Measurements from ENCODE around the gene DLG1.

Gene DLG1

GRCh38 chr3:197253238-197253947 is 45.0 kb downstream of the DLG1 start:
- no peak for DNase-seq (ENCODE audit: low read depth in 1 of 2, low spot score in 1 of 2)
- no peak for TF ChIP-seq JUND (IDR thresholded peaks at IDR 0.05; ENCODE audit: low read depth)
- in situ Hi-C loops (cut with HindIII; ENCODE audit: low pct_unique_long_range_greater_than_20kb, low sequenced_read_pairs): no loop called here

GRCh38 chr3:197249542-197249941 is 48.9 kb downstream of the DLG1 start:
- in situ Hi-C loops (cut with HindIII; ENCODE audit: low pct_unique_long_range_greater_than_20kb, low sequenced_read_pairs): no loop called here
- no peak for TF ChIP-seq JUND (IDR thresholded peaks at IDR 0.05; ENCODE audit: low read depth)

DNA sequence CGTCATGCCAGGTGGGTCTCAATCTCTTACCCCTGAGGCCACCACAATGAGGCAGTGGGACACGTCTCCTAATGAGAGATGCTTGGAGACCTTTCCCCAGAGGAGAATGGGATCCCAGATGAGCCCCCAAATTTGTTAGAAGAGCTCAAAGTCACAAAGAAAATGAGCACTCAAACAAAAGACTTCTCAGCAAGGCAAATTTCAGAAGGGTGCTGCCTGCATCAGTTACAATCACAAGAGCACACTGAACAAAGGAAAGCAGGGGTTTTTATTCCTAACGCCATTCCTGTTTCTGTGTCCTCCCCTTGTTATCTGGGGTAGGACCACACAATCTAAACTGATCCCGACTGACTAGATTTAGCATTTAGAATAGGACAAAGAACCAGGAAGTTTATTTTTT is 50.1 kb downstream of the DLG1 start:
- in situ Hi-C loops (cut with HindIII; ENCODE audit: low pct_unique_long_range_greater_than_20kb, low sequenced_read_pairs): no loop called here

More at GRCh38 chr3:197249542-197249941, 48.9 kb downstream of the DLG1 start:
- DNase-seq (ENCODE audit: low read depth in 1 of 2, low spot score in 1 of 2): no peak

DNA sequence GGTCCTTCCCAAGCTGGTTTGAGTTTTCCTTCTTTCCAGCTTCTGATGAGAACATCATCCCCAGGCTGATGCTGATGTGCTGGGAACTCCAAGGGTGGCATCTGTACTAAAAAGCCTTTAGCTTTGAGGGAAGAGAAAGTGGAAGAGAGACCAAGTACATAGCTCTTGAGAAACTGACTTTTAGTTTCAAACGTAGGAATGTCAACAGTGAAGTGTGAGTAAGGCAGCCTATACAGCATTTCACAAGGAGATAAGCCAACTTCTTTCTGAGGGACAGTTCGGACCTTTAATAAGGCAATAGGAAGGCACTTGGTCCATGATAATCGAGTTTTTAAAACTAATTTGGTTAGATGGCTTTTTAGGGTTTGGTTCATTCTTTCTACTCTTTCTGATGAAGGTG is 53.7 kb downstream of the DLG1 start:
- TF ChIP-seq JUND (IDR thresholded peaks at IDR 0.05; ENCODE audit: low read depth): no peak
- in situ Hi-C loops (cut with HindIII; ENCODE audit: low pct_unique_long_range_greater_than_20kb, low sequenced_read_pairs): no loop called here
- no peak for DNase-seq (ENCODE audit: low read depth in 1 of 2, low spot score in 1 of 2)

More for the DNA sequence above, 50.1 kb downstream of the DLG1 start:
- TF ChIP-seq JUND (IDR thresholded peaks at IDR 0.05; ENCODE audit: low read depth): no peak
- DNase-seq (ENCODE audit: low read depth in 1 of 2, low spot score in 1 of 2): no peak

GRCh38 chr3:197242784-197243432 is 55.5 kb downstream of the DLG1 start:
- DNase-seq (ENCODE audit: low read depth in 1 of 2, low spot score in 1 of 2): no peak
- in situ Hi-C loops (cut with HindIII; ENCODE audit: low pct_unique_long_range_greater_than_20kb, low sequenced_read_pairs): no loop called here
- no peak for TF ChIP-seq JUND (IDR thresholded peaks at IDR 0.05; ENCODE audit: low read depth)

GRCh38 chr3:197241173-197241572 is 57.2 kb downstream of the DLG1 start:
- TF ChIP-seq JUND (IDR thresholded peaks at IDR 0.05; ENCODE audit: low read depth): no peak
- in situ Hi-C loops (cut with HindIII; ENCODE audit: low pct_unique_long_range_greater_than_20kb, low sequenced_read_pairs): no loop called here
- no peak for DNase-seq (ENCODE audit: low read depth in 1 of 2, low spot score in 1 of 2)

GRCh38 chr3:197239857-197240256 is 58.6 kb downstream of the DLG1 start:
- no peak for DNase-seq (ENCODE audit: low read depth in 1 of 2, low spot score in 1 of 2)
- in situ Hi-C loops (cut with HindIII; ENCODE audit: low pct_unique_long_range_greater_than_20kb, low sequenced_read_pairs): no loop called here
- TF ChIP-seq JUND (IDR thresholded peaks at IDR 0.05; ENCODE audit: low read depth): no peak

DNA sequence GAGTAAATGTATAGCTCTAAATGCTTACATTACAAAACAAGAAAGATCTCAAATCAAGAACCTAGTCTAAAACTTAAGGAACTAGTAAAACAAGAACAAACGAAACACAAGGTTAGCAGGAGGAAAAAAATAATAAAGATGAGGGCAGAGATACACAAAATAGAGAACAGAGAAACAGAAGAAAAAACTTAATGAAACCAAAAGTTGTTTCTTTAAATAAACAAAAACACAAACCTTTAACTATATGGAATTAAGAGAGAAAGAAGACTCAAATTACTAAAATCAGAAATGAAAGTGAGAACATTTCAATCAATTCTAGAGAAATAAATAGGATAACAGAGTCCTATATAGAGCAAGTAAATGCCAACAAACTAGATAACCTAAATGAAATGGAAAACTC is 59.6 kb downstream of the DLG1 start:
- in situ Hi-C loops (cut with HindIII; ENCODE audit: low pct_unique_long_range_greater_than_20kb, low sequenced_read_pairs): no loop called here
- no peak for DNase-seq (ENCODE audit: low read depth in 1 of 2, low spot score in 1 of 2)
- no peak for TF ChIP-seq JUND (IDR thresholded peaks at IDR 0.05; ENCODE audit: low read depth)

DNA sequence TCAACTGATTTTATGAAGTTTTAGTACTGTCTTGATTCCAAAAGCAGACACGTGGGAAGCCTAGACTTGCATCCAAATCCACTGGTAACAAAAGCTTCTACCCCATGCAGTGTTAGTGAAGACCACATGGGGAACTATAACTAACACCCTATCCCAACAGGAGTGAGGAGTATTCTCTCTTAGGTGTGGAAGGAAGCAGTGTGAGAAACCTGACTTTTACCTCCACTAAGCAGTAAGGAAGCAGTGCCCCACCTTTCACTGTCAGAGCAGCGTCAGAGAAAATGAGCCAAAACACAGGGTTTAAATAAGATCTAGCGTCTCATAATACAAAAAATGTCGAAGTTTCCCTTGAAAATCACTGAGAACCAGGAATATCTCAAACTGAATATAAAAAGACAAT is 60.5 kb downstream of the DLG1 start:
- in situ Hi-C loops (cut with HindIII; ENCODE audit: low pct_unique_long_range_greater_than_20kb, low sequenced_read_pairs): no loop called here
- TF ChIP-seq JUND (IDR thresholded peaks at IDR 0.05; ENCODE audit: low read depth): no peak
- no peak for DNase-seq (ENCODE audit: low read depth in 1 of 2, low spot score in 1 of 2)

DNA sequence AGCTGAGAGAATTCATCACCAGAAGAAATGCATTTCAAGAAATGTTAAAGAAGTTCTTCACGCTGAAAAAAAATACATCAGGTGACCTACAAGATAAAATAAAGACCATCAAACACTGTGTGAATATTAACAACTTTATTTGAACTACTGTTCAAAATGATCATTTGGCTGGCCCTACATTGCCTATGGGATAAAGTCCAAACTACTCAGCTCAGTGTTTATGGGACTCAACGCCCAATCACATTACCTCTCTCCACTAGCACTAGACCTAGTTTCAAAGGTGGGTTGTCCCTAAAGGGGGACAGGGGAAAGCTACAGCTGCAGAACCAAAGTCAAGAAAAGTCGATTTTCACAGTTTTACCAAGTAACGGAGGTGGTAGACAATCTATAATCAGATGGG is 62.0 kb downstream of the DLG1 start:
- in situ Hi-C loops (cut with HindIII; ENCODE audit: low pct_unique_long_range_greater_than_20kb, low sequenced_read_pairs): no loop called here
- TF ChIP-seq JUND (IDR thresholded peaks at IDR 0.05; ENCODE audit: low read depth): no peak

DNA sequence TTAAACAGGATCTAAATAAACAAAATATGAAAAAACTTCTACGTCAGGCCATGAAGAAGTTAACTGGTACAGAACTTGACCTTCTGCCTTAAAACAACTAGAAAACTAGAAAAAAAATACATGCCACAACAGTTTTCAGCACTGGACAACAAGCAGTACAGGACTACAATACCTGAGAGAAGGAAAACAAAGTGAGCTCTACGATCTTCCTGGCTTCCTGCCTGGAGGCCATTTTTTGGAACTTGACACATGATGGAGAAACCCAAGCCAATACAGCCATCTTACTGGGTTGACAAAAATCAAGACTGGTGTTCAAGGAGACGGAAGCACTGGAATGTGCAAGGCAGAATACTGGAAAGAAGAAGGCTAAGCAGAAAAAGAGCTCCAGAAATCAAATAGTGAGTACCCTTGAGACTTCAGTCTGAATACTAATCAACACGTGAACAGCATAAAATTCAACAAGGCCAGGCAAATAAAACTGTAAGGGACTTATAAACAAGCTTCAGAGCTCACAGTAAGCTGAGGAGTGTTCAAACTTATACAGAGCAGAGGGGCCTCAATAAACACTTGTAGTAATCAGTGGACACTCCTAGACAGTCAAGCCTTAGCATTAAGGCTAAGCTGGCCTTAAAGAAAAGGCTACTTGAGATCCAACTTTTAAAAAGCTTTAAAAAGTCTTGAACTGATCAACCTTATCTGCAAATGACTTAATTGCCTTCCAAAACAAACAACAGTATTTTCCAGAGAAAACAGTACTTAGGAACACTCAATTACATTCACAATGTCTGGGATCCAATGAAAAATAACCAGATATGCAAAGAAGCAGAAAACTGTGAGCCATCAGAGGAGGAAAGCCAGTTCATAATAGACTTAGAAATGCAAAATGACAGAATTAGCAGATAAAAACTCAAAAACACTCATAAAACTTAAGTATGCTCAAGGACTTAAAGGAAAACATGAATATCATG is 63.2 kb downstream of the DLG1 start:
- peak in 1 of 2 experiments; percentile 70 for DNase-seq (ENCODE audit: low read depth in 1 of 2, low spot score in 1 of 2)
- TF ChIP-seq JUND (IDR thresholded peaks at IDR 0.05; ENCODE audit: low read depth): no peak
- in situ Hi-C loops (cut with HindIII; ENCODE audit: low pct_unique_long_range_greater_than_20kb, low sequenced_read_pairs): no loop called here

More for the DNA sequence above, 62.0 kb downstream of the DLG1 start:
- no peak for DNase-seq (ENCODE audit: low read depth in 1 of 2, low spot score in 1 of 2)

DNA sequence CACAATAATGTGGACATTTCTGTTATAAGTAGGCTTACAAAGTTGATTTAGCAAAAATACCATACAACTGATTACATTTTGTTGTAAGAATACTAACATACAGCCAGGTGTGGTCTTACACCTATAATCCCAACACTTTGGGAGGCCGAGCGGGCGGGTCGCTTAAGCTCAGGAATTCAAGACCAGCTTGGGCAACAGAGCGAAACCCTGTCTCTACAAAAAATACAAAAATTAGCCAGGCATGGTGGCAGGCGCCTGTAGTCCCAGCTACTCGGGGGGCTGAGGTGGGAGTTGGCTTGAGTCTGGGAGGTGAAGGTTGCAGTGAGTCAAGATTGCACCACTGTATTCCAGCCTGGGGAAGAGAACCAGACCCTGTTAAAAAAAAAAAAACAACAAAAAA is 67.1 kb downstream of the DLG1 start:
- TF ChIP-seq JUND (IDR thresholded peaks at IDR 0.05; ENCODE audit: low read depth): no peak
- in situ Hi-C loops (cut with HindIII; ENCODE audit: low pct_unique_long_range_greater_than_20kb, low sequenced_read_pairs): no loop called here
- no peak for DNase-seq (ENCODE audit: low read depth in 1 of 2, low spot score in 1 of 2)
